GM21786 (cell line): ENCODE results near the gene SLC25A39.

Experiments
- ATAC-seq: cut with Tn5 transposase; IDR thresholded peaks from one replicate; pipeline ENCODE4 v1.9.1; 2021; ENCODE audit not compliant: unreplicated experiment

The SLC25A39 gene

GRCh38 chr17:44314869-44315661, 9.6 kb downstream of the SLC25A39 start:
- no peak for ATAC-seq

GRCh38 chr17:44314524-44314868, 10.1 kb downstream of the SLC25A39 start:
- ATAC-seq: no peak

DNA sequence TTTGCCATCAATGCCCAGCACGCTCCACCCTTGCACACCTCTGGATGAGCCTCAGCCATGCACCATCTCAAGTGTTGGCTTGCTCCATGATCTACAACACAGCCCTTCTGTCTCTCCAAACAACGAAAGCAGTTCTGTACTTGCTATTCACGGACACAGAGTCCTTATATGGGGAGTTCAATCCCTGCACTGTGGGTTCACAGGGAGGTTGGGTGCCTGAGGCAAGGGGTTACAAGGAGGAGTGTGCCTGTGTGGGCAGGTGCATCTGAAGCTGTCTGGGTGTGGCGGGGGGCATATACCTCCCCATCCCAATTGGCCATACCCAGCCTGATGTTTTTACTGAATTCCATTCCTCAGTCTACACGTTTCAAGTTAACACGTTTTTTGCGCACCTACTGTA, 10.6 kb downstream of the SLC25A39 start:
- ATAC-seq: no peak

DNA sequence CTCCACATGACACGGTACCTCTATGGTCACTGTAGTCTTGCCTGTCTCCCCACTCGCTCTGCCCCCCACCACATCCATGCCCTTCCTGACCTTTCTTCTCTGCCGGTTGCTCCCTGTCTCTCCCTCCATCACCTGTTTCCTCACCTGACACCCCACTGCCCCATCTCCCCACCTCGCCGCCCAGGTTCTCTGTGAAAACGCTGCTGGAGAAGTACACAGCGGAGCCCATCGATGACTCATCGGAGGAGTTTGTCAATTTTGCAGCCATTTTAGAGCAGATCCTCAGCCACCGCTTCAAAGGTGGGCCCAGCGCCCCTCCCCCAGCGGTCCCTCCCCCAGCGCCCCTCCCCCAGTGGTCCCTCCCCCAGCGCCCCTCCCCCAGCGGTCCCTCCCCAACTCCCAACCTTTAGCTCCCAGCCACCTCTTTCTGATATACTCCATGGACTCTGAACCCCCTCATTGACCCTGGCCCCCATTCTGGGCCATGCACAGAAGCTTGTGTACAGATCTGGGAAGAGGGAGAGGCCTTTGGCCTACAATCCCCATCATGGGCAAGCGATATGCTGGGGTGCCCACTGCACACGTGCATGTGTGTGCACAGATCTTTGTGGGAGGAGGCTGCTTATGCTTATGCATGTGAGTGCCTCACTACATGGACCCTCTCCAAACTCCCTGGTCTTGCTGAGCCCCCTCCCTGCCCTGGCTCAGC, 12.1 kb downstream of the SLC25A39 start:
- ATAC-seq: no peak

GRCh38 chr17:44311562-44312181, 13.0 kb downstream of the SLC25A39 start:
- ATAC-seq: no peak

DNA sequence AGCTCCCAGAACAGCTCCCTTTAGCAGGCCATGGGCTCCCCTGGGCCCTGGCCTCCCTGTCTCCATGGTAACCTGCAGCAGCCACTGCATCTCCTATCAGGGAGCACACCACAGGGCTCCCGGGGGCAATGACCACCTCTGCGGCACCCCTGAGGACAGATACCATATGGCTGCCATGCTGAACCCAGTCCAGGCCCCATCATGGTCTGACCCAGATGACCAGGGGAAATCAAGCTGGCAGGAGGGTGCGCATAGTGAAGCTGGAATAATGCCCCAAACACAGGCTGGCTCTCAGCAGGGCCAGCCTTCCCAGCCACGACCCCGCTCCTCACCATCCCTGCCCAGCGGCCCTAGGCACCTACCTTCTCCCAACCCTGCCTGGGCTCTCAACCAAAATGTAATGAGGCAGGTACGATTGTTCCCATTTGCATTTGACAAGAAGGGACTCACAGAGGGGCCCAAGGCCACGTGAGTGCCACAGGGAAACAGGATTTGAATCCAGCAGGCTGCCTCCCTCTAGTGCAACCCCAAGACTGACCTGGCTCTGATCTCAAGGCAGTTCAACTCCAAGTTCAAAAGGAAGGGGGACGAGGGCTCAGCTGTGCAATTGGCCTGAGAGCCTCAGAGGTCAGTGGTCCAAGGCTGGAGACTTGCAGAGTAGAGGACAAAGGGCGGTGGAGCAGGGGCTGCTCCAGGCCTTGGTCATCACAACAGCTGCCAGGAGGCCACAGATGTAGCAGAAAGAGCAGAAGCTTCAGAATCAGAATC, 13.8 kb downstream of the SLC25A39 start:
- no peak for ATAC-seq

DNA sequence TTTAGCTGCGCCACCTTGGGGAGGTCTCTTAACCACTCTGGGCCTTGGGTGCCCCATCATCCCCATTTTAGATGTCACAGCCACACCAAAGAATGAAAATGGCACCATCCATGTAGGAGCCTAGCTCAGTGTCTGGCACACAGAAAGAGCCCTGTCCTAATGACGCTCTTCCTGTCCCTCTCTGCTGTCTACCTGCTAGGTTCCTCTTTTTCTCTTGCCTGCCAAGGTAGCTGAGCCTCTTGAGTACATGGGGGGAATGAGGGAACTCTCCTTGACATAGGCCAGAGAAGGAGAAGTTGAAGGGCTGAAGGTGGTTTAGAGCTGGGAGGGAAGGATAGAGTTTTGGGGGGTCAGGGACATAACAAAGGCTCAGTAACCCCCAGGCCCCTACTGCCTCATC, 14.4 kb downstream of the SLC25A39 start:
- ATAC-seq: no peak

- ATAC-seq: no peak
These were observed 15.2 kb downstream of the SLC25A39 start for GRCh38 chr17:44309472-44309871.

DNA sequence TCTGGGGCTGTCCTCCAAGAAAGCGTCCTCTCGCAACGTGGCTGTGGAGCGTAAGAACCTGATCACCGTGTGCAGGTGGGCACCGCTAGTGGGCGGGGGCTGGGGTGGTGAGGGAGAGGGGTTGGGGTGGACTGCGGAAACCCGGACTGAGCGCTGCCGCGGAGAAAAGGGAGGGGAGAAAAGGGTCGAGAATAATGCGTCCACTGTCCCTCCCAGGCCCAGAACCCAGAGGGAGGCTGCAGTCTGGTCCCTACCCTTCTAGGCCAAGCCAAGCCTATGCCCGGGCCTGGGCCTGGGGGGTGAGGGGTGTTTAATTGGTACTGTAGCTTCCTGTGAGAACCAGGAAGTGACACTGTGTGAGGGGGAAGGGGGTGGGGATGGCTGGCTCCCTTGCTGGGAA, 15.8 kb downstream of the SLC25A39 start:
- no peak for ATAC-seq

- no peak for ATAC-seq
These were observed 16.3 kb downstream of the SLC25A39 start, which contains the start of gene RUNDC3A for GRCh38 chr17:44308320-44308818. TSS of gene RUNDC3A (plus strand) at chr17:44308601. CDS start at chr17:44308833, 232 bp downstream.

DNA sequence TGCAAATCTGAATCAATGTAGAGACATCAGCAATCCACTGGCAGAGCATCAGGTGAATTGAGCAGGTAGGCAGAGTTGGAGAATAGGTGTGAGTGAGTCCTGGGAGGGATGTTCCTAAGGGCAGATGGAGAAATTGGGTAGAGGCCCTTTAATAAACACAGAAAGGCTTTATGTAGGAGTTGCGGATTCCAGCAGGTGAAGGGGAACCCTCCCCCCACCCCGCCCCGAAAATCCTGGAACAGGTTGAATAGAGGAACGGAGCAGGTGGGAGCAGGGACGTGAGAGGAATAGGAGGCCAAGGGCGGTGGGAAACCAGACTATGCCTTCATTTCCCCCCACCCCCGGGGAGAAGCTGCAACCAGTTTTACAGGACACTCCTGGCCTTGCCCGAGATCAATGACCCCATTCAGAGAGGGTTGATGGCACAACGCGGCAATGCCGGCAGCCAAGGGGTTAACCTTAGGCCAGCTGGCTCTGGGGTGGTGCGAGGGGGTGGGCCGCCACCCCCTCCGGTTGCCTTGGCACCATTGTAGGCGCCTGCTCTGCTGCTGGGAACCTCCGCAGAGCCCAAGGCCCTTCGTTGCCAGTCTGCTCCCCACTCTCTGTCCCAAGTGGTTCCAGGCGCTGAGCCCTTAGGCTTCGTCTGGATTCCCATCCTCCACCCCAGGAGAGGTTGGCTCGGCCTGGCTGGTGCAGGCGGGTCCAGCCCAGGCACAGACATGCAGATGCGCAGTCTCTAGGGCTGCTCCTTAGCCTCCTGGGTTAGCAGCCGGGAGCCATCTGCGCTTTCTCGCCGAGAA, 17.0 kb downstream of the SLC25A39 start:
- no peak for ATAC-seq

DNA sequence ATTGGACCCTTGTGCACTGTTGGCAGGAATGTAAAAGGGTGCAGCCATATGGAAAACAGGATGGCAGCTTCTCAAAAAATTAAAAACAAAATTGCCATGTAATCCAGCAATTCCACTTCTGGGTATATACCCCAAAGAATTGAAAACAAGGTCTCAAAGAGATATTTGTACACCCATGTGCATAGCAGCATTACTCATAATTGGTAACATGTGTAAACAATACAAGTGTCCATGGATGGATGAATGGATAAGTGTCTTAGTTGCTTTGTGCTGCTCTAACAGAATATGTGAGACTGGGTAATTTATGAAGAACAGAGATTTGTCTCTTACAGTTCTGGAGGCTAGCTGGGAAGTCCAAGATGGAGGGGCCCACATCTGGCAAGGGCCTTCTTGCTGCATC, 20.0 kb downstream of the SLC25A39 start:
- no peak for ATAC-seq

DNA sequence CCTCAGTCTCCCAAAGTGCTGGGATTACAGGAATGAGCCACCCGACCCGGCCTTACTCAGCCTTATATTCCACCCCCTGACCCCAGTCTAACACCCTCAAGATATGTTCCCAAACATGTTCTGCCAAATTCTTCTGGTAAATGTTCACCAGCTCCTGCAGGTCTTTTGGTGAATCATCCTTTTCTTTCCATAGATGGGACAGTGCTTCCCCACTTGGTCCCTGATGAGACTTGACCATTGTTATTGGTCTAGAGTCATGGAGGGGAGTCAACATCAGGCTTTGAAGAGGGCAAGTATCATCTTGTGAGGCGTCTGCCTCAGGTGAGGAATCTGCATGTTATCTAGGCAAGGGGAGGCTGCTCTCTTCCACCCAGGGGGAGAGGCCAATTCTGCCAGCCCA, 26.6 kb downstream of the SLC25A39 start:
- ATAC-seq: no peak

GRCh38 chr17:44293509-44294226, 31.0 kb downstream of the SLC25A39 start:
- no peak for ATAC-seq

- no peak for ATAC-seq
These were observed 37.0 kb downstream of the SLC25A39 start for GRCh38 chr17:44287651-44288050.

GRCh38 chr17:44284024-44284400, 40.6 kb downstream of the SLC25A39 start:
- no peak for ATAC-seq

DNA sequence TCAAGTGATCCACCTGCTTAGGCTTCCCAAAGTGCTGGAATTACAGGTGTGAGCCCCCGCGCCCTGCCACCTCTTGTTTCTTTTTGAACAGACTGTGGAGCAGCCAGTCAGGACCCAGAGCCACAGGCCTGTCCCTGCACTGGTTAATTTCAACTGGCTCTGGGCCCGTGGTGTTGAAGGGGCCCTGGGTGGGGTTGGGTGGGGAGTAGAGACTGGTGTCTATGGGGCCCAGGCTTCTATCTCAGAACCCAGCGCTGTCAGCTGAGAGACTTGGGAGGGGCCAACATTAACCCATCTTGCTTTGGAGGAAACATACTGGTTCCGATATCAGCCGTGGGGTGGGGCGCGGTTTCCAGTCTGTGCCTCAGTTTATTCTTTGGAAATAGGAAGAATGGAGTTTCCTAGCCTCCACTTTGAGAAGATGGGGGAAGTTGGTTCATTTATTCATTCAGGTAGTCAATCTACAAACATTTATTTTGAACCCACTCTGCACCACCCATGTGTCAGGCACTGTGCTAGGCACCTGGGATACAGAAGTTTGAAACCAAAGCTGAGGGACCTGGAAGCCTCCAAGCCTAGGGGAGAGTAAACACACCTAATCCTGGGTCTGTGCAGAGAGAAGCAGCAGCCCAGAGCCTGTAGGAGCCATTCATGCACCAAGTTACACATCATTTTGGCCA, 41.1 kb downstream of the SLC25A39 start:
- no peak for ATAC-seq

DNA sequence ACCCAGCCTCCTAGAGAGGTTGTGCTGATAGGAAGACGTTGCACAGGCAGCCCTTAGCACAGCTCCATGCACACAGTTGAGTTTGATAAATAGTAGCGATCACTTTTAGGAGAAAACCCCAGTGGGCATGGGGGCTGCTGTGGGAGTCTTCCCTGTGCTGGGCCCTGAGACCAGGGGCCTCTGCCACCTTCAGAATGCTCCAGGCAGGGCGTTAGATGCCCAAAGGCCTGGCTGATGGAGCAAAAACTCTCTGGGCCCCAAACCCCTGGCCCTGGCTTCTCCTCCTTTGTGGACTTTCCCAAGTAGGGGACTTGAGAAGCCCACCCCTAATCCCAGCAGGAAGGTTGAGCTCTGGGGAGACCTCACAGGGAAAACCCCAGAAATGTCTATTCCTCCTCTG, 42.4 kb downstream of the SLC25A39 start:
- no peak for ATAC-seq

DNA sequence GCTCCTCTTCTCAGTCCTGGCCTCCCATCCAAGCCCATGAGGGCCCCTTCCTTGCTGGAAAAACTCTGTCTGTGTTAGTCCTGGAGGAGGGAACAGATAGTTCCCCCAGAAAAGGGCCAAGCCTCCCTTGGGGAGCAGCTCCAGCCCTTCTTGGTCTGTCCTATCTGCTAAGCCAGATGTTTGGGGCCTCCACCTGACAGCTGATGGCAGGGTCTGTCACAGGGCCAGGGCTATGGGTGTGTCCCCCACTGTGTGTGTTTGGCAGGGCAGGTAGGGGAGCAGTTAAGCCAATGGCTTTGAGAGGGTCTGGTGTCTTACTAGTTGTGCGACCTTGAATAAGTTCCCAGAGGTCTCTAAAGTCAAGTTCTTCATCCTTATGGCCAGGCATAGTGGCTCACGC, 43.1 kb downstream of the SLC25A39 start:
- no peak for ATAC-seq
